K562 (cell line): Measurements from ENCODE around the gene CCDC178. TPM values are rescaled to one million over a fixed set of nuclear protein-coding genes. Genes with fewer than 3 reads are reported as not detected.

Source experiments
- ATAC-seq: fragments of 200-7000 bp; cut with Tn5 transposase; 3 replicates; pipeline ENCODE4 v1.9.1; 2020; ENCODE audit warnings: moderate library complexity
- BruUV-seq: library from RNA; stranded (reverse); fragments of 400-500 nt; replicated peaks from 2 replicates; lab custom pipeline; 2021; lab: Mats Ljungman, UMichigan
- CTCF ChIA-PET: fragments of 300-600 bp; formaldehyde crosslinking; extraction: SDS; loops from one replicate; lab custom pipeline; 2021; ENCODE audit warnings: low intra/inter-chr PET ratio; lab: Yijun Ruan, JAX
- POLR2A ChIA-PET: fragments of 300-600, 350-650 bp; sonication (Branson Sonifier 250); formaldehyde crosslinking; extraction: SDS; loops from one replicate; lab custom pipeline; 2021; ENCODE audit warnings: antibody characterized with exemption, inconsistent platforms; lab: Yijun Ruan, JAX
- DNase-seq, 4 experiments: peaks; one replicate each; pipeline versions ENCODE4 v3.0.0 to v3.0.0-alpha.2; 2011 to 2018; ENCODE audit warnings: low spot score in 3 of 4, mixed read lengths in 3 of 4; ENCODE audit errors: extremely low read depth in 1 of 4
- FAIRE-seq: peaks from 2 replicates; lab custom pipeline; 2011; peaks lifted over from hg19 to GRCh38; lab: Jason Lieb, UNC
- H2AFZ ChIP-seq: 2 replicates; pipeline ENCODE4 v1.6.0; 2011; ENCODE audit warnings: low read depth, low read length, control low read depth, inconsistent platforms
- H3K27ac ChIP-seq: fragments of 200-600 bp; 3 replicates; pipeline ENCODE4 v1.8.0; 2011; ENCODE audit warnings: low read depth, mild to moderate bottlenecking, control low read depth, inconsistent platforms, low read length, moderate library complexity, mixed read lengths; ENCODE audit errors: extremely low read depth
- H3K27me3 ChIP-seq, 2 experiments: fragments of 300-600 bp in 1 of 2; 2 replicates in 1 of 2; 3 replicates in 1 of 2; pipeline versions ENCODE4 v1.6.0 to v1.8.0; 2011; ENCODE audit warnings: inconsistent platforms in 2 of 2, low read length in 2 of 2, mild to moderate bottlenecking in 1 of 2, mixed read lengths in 1 of 2, moderate library complexity in 1 of 2; ENCODE audit not compliant: control insufficient read depth in 2 of 2, insufficient read depth in 2 of 2
- H3K36me3 ChIP-seq: fragments of 300-600 bp; 3 replicates; pipeline ENCODE4 v1.8.0; 2011; ENCODE audit warnings: mild to moderate bottlenecking, low read length, inconsistent platforms; ENCODE audit not compliant: control insufficient read depth, insufficient read depth
- H3K4me1 ChIP-seq, 2 experiments: fragments of 200-600 bp in 1 of 2; replicated peaks in 1 of 2; 2 replicates in 1 of 2; 3 replicates in 1 of 2; pipeline versions ENCODE4 v1.5.1 to v1.8.0; 2011; ENCODE audit warnings: inconsistent platforms in 2 of 2, low read length in 2 of 2, mild to moderate bottlenecking in 1 of 2, mixed read lengths in 1 of 2, moderate library complexity in 1 of 2; ENCODE audit not compliant: control insufficient read depth in 2 of 2, insufficient read depth in 2 of 2
- H3K4me2 ChIP-seq: 2 replicates; pipeline ENCODE4 v1.6.1; 2011; ENCODE audit warnings: low read length, control low read depth, inconsistent platforms, mixed read lengths; ENCODE audit not compliant: insufficient read depth
- H3K4me3 ChIP-seq: fragments of 200-600 bp; sonication (generic), shearing (Covaris generic); 2 replicates; pipeline ENCODE4 v1.5.1; 2016; ENCODE audit warnings: control low read depth, inconsistent platforms
- H3K79me2 ChIP-seq: fragments of 200-600 bp; 3 replicates; pipeline ENCODE4 v1.8.0; 2011; ENCODE audit warnings: low read length, inconsistent platforms; ENCODE audit not compliant: control insufficient read depth, insufficient read depth
- H3K9ac ChIP-seq, 2 experiments: 2 replicates each; pipeline versions ENCODE4 v1.6.0 to v1.6.1; 2011; ENCODE audit warnings: low read depth in 2 of 2, low read length in 2 of 2, control low read depth in 1 of 2, inconsistent platforms in 1 of 2, mild to moderate bottlenecking in 1 of 2, mixed read lengths in 1 of 2; ENCODE audit not compliant: insufficient read depth in 1 of 2
- H3K9me1 ChIP-seq: one replicate; pipeline ENCODE4 v1.6.0; 2011; ENCODE audit warnings: inconsistent platforms, mild to moderate bottlenecking, low read length, moderate library complexity; ENCODE audit not compliant: control insufficient read depth, insufficient read depth
- H3K9me3 ChIP-seq: replicated peaks from 2 replicates; pipeline ENCODE4 v1.5.1; 2011; ENCODE audit warnings: low read depth, low read length, inconsistent platforms; ENCODE audit not compliant: control insufficient read depth, insufficient read depth
- H4K20me1 ChIP-seq: replicated peaks from 2 replicates; pipeline ENCODE4 v1.6.1; 2011; ENCODE audit warnings: low read length, inconsistent platforms, mixed read lengths; ENCODE audit not compliant: control insufficient read depth, insufficient read depth
- ARHGAP35 ChIP-seq: fragments of 450-650 bp; IDR thresholded peaks from 2 replicates; pipeline ENCODE4 v1.6.1; 2018; ENCODE audit not compliant: partially characterized antibody
- DNMT1 ChIP-seq: fragments of 450-650 bp; IDR thresholded peaks from 2 replicates; pipeline ENCODE4 v1.6.1; 2016; ENCODE audit warnings: antibody characterized with exemption, mild to moderate bottlenecking
- E2F5 ChIP-seq: sonication (generic); formaldehyde crosslinking; IDR thresholded peaks from 2 replicates; pipeline ENCODE4 v1.8.0; 2022; ENCODE audit warnings: mild to moderate bottlenecking, missing genetic modification reagents
- EP400 ChIP-seq: fragments of 450-650 bp; IDR thresholded peaks from 2 replicates; pipeline ENCODE4 v1.6.1; 2017; ENCODE audit warnings: antibody characterized with exemption, mild to moderate bottlenecking, moderate library complexity
- HCFC1 ChIP-seq: IDR thresholded peaks from 2 replicates; pipeline ENCODE4 v1.6.1; 2012; ENCODE audit warnings: low read depth, low read length, improper control_type of control experiment
- HDGF ChIP-seq: fragments of 450-650 bp; IDR thresholded peaks from 2 replicates; pipeline ENCODE4 v1.6.1; 2016
- JUN ChIP-seq, 2 experiments: sonication (generic) in 1 of 2; formaldehyde crosslinking in 1 of 2; IDR thresholded peaks; 2 replicates each; pipeline versions ENCODE4 v1.6.1 to v1.8.0; 2012 to 2022; ENCODE audit warnings: borderline replicate concordance in 2 of 2, mild to moderate bottlenecking in 2 of 2, improper control_type of control experiment in 1 of 2, low read depth in 1 of 2, low read length in 1 of 2, missing genetic modification reagents in 1 of 2
- KLF10 ChIP-seq: fragments of 250-450 bp; sonication (Bioruptor Pico); IDR thresholded peaks from 2 replicates; pipeline ENCODE4 v1.6.1; 2021; ENCODE audit warnings: matching md5 sums
- MAZ ChIP-seq, 2 experiments: fragments of 450-650 bp in 1 of 2; sonication (generic) in 1 of 2; formaldehyde crosslinking; IDR thresholded peaks in 1 of 2; conservative IDR thresholded peaks in 1 of 2; 2 replicates each; pipeline versions ENCODE4 v1.4.0 to v1.5.0; 2020; ENCODE audit warnings: mild to moderate bottlenecking in 1 of 2, missing genetic modification reagents in 1 of 2
- NFE2L1 ChIP-seq: fragments of 450-650 bp; IDR thresholded peaks from 2 replicates; pipeline ENCODE4 v1.6.1; 2016; ENCODE audit warnings: missing genetic modification characterization, low read depth, mild to moderate bottlenecking, missing compliant biosample characterization, moderate library complexity, borderline replicate concordance
- ZNF445 ChIP-seq: fragments of 250-450 bp; sonication (Bioruptor Pico); IDR thresholded peaks from 2 replicates; pipeline ENCODE4 v1.4.0; 2020; ENCODE audit warnings: low read depth, mild to moderate bottlenecking, moderate library complexity
- WGBS: fragments of 100-300 bp; shearing (Covaris generic); methylation state at CpG from one replicate; pipeline ENCODE4 v1.1.6; 2016; ENCODE audit warnings: low coverage, mixed read lengths; ENCODE audit not compliant: insufficient coverage; ENCODE audit errors: missing lambda C conversion rate; 5-methylcytosine and 5-hydroxymethylcytosine counted together
- in situ Hi-C: fragments of 300-500 bp; cut with MboI; formaldehyde crosslinking; loops from 4 replicates; pipeline ENCODE4 v1.15.0; 2018; ENCODE audit warnings: inconsistent platforms, mixed read lengths
- intact Hi-C: fragments of 100-400 bp; cut with micrococcal nuclease; formaldehyde crosslinking; loops from 2 replicates; pipeline ENCODE4 v1.14.2; 2022
- polyA plus RNA-seq, 8 experiments: library from polyadenylated mRNA; depleted of rRNA in 4 of 8; stranded (reverse) in 5 of 8; unstranded in 3 of 8; fragments of >200 nt; fragmentation: Nextera tagmentation in 2 of 8; fragmentation: Illumina TruSeq in 1 of 8; extraction: Ambion mirVana in 2 of 8; extraction: Trizol in 1 of 8; gene quantifications; 2 replicates each; pipeline versions ENCODE4 v1.2.1 to v1.2.3, GENCODE V29; 2011 to 2014; ENCODE audit warnings: inconsistent platforms in 1 of 8, missing spikeins in 1 of 8
- total RNA-seq, 7 experiments: library from RNA; depleted of rRNA in 6 of 7; stranded (reverse); fragments of >200 nt in 6 of 7; fragmentation: Illumina TruSeq in 2 of 7; extraction: Trizol in 2 of 7; gene quantifications; 2 replicates each; pipeline versions ENCODE4 v1.2.1 to v1.2.3, GENCODE V29; 2011 to 2021; ENCODE audit warnings: low replicate concordance in 1 of 7
- TF ChIP-seq, protein P1 (sequence below): sonication (generic); formaldehyde crosslinking; IDR thresholded peaks from 2 replicates; pipeline ENCODE4 v1.8.0; 2022; ENCODE audit warnings: missing genetic modification reagents, mild to moderate bottlenecking, moderate library complexity, borderline replicate concordance
- TF ChIP-seq, protein P2 (sequence below), 2 experiments: fragments of 200-800 bp in 1 of 2; sonication (Bioruptor generic) in 1 of 2; sonication (generic) in 1 of 2; formaldehyde crosslinking in 1 of 2; IDR thresholded peaks in 1 of 2; conservative IDR thresholded peaks in 1 of 2; 2 replicates each; pipeline versions ENCODE4 v1.5.0 to v1.6.1; 2016 to 2020; ENCODE audit warnings: missing compliant biosample characterization in 1 of 2, missing genetic modification characterization in 1 of 2, missing genetic modification reagents in 1 of 2

The CCDC178 gene
- total and polyA plus RNA-seq, 9 of the 15 experiments (the other 6 are each of a cell fraction or from before 2014, with no cell fraction given), result 0.12 to 0.47 (median 0.15) TPM; not detected in 6

DNA sequence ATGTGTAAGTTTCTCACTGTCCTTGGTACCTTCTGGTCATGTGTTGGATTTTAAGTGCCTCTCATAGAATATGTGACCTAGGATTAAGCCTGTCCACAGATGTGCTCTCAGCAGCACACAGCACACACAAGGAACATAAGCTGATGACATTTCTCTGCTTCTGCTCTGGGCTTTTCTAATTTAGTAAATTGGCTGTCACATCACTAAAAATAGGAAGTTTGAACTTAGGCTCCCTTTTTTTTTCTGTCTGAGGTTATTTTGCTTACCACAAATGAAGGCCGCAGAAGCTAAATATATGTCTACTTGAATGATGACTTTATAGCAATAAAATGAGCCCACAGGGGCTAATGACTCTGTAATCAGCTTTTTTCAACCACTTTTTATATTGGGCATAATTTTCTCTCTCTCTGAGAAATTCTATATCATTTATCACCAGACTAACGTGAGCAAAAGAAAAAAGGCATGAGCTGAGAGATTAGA, 517.5 kb downstream of the CCDC178 start (continued):
- TF ChIP-seq, protein P1, sequence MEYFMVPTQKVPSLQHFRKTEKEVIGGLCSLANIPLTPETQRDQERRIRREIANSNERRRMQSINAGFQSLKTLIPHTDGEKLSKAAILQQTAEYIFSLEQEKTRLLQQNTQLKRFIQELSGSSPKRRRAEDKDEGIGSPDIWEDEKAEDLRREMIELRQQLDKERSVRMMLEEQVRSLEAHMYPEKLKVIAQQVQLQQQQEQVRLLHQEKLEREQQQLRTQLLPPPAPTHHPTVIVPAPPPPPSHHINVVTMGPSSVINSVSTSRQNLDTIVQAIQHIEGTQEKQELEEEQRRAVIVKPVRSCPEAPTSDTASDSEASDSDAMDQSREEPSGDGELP (CRISPR knock-in tag), result no peak
- TF ChIP-seq ARHGAP35, result no peak
- TF ChIP-seq HDGF, result no peak
- TF ChIP-seq E2F5, result no peak
- TF ChIP-seq JUN (IDR thresholded peaks at IDR 0.05; ENCODE audit: borderline replicate concordance, low read depth, low read length), result no peak
- TF ChIP-seq JUN (CRISPR knock-in tag; IDR thresholded peaks at IDR 0.05; ENCODE audit: borderline replicate concordance), result no peak

DNA sequence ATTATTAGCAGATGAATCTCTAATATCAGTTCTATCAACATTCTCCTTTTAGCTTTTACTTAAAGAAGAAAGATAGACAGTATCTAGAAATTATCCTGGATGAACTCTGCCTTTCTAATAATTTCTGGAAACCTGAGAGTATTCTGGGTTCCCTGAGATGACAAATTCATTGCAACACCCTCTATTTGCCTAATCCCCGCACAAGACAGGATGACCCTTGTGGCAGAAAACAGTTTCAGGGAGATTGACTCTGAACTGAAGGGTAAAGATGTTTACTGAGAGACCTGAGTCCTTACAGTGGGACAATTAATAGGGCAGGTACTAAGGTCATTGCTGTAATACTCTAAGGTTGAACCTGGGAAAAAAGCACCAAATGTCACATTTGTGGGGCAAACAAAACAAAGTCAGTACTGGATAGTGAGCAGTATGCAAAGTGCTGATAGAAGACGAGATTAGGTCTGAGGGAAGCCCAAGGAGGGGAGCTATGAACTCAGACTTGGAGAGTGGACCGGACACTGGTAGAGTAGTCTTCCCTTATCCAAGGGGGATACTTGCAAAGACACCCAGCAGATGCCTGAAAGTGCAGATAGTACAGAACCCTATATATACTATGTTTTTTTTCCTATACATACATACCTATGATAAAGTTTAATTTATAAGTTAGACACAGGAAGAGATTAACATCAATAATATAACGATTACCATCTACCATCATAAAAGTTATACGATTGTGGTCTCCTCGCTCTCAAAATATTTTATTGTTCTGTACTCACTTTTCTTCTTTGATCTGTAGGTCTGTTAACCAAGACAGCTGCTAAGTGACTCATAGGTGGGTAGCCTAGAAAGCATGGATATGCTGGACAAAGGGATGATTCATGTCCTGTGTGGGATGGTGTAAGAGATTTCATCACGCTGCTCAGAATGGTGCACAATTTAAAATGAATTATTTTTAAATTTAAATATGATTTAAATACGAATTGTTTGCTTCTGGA, 519.4 kb downstream of the CCDC178 start:
- Histone ChIP-seq H3K9me1 (no peaks in the 10 kb centered on the region), H3K4me2 (no peak overlapping the region), H3K36me3 (no peaks in the 10 kb centered on the region), H3K9ac (no peak overlapping the region), H3K4me3 (no peak overlapping the region), H3K27me3 (no peaks in the 10 kb centered on the region), H3K27ac (no peak overlapping the region), H3K4me1 (no peaks in the 10 kb centered on the region), H3K9me3 (no peaks in the 10 kb centered on the region), H3K79me2 (no peaks in the 10 kb centered on the region), H2AFZ (no peak overlapping the region), H4K20me1 (no peaks in the 10 kb centered on the region)
- ATAC-seq, result no peak
- intact Hi-C loops, result no loop called here
- ChIA-PET CTCF (no interaction called here), POLR2A (no interaction called here)
- BruUV-seq, result no TSS peak
- in situ Hi-C loops, result no loop called here
- 3% methylated on average over 8 of the region's 8 CpGs for WGBS
- DNase-seq, result no peak
- FAIRE-seq, result no peak
- TF ChIP-seq MAZ (CRISPR knock-in tag; conservative IDR thresholded peaks at IDR 0.05 in 1 of 2, IDR thresholded peaks at IDR 0.05 in 1 of 2), result no peak
- no peak for TF ChIP-seq DNMT1
- no peak for TF ChIP-seq NFE2L1 (tag)
- no peak for TF ChIP-seq HCFC1
- no peak for TF ChIP-seq EP400
- no peak for TF ChIP-seq KLF10 (CRISPR knock-in tag)
- TF ChIP-seq, protein P2, sequence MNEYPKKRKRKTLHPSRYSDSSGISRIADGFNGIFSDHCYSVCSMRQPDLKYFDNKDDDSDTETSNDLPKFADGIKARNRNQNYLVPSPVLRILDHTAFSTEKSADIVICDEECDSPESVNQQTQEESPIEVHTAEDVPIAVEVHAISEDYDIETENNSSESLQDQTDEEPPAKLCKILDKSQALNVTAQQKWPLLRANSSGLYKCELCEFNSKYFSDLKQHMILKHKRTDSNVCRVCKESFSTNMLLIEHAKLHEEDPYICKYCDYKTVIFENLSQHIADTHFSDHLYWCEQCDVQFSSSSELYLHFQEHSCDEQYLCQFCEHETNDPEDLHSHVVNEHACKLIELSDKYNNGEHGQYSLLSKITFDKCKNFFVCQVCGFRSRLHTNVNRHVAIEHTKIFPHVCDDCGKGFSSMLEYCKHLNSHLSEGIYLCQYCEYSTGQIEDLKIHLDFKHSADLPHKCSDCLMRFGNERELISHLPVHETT (CRISPR knock-in tag; conservative IDR thresholded peaks at IDR 0.05 in 1 of 2, IDR thresholded peaks at IDR 0.05 in 1 of 2), result no peak
- TF ChIP-seq ZNF445 (CRISPR knock-in tag), result no peak
